NCI-H2029 (cell line): ENCODE results near the gene PSMA8.
A peak's percentile ranks its signal among the peaks of the same experiment; 100 is the strongest.
"Not testable (repeated sequence)": the region's sequence is repeated elsewhere in the genome, so short reads cannot be mapped to it uniquely, and the experiment has no call there.

Source experiments
- DNase-seq: peaks from one replicate; lab custom pipeline; 2025; lab: John Stamatoyannopoulos, UW

Gene PSMA8

DNA sequence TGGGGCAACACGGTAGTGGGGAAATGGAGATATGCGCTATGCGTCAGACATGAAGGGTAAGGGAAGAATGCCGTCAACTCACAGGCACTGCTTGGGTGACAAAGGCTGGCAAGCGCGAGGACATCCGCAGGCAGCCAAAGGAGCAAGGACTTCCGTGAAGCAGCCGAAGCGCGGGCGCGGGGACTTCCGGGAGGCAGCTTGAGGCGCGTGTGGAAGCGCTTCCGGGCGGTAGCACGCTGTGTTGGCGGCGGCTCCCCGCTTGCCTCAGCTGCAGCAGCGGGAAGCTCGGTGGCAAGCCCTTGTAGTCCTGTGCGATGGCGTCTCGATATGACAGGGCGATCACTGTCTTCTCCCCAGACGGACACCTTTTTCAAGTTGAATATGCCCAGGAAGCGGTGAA is at the start of gene PSMA8:
Gene PSMA8, plus strand, starts transcription at position 218 of the 400 bp plus-strand sequence. Its CDS starts 97 bp downstream, at position 315.
- DNase-seq = no peak

DNA sequence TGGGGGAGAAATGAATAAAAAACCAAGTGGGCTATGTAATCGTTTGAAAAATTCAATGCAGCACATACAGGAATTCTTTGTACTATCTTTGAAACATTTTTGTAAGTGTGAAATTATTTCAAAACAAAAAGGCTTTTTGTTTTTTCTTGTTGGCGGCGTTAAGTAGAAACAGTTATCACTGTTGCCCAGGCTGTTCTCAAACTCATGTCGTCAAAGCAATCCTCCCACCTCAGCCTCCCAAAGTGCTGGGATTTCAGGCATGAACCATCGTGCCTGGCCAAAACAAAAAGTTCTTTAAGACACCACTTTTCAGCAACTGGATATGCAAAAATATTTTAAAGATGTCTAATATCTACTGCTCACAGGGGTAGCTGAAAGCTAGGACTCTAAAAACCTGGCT is 48.6 kb upstream of the PSMA8 start:
- no peak for DNase-seq

DNA sequence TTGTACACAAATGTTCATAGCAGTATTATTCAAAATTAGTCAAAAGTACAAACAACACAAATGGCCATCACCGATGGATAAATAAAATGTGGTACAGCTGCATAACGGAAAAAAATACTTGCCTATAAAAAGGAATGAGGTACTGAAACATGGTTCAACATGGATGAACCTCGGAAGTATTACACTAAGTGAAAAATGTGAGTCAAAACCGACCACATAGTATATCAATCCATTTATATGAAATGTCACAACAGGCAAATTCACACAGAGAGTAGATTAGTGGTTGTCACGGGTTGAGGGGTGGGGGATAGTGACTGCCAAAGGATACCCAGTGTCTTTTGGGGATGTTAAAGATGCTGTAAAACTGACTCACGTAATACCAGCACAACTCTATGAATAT is 46.7 kb upstream of the PSMA8 start:
- DNase-seq = no peak

DNA sequence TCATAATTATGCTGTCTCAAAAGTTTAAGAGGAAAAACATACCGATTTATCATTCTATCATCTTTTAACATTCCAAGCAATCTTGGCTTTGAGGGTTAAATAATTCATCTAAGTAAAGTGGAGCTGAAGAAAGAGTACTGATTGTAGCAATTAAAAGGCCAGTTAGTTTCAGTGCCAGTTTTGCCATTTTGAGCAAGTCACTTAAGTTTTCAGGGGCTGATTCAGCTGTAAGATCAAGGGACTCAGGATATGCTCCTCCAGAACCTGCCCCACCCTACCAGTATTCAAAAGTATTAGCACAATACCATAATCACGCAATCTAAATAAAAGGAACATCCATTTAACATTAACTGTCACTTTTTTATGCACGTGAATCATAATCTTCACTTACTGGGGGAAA is 45.2 kb upstream of the PSMA8 start:
- no peak for DNase-seq

DNA sequence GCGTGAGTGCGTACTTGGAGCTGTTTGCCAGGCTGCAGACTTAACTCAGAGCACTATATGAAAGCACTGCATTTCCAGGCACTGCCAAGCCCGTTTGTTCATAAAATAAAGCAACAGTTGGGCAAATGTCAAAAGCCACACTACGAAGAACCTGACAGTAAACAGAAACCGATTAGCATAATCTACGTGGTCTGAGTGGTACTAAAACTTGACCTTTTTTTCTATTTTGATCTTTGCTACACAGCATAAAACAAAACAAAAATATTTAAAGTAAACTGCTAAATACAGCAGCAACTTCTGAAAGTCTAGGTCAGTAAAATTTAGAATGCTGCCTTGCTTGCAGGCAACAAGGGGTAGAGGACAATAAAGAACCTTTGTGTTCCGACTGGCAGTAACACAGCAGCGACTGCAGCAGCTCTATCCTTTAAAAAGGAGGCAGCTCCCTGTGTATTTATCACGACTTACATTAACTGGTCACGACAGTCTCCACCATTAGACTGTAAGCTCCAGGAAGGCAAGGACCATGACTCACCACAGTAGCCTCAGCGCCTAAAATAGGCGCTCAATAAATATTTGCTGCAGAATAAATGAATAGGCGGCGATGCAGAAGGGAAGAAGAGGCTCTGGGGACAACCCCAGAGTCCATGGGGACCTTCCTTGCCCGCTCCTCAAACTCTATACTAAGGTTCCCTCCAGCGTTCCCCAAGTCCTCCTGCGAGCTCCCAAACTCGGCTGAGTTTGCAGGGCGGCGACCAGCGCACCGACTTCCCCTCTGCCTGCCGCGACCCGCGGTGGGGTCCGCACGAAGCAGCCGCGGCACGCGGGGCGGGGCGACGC is 44.2 kb upstream of the PSMA8 start:
- no peak for DNase-seq

DNA sequence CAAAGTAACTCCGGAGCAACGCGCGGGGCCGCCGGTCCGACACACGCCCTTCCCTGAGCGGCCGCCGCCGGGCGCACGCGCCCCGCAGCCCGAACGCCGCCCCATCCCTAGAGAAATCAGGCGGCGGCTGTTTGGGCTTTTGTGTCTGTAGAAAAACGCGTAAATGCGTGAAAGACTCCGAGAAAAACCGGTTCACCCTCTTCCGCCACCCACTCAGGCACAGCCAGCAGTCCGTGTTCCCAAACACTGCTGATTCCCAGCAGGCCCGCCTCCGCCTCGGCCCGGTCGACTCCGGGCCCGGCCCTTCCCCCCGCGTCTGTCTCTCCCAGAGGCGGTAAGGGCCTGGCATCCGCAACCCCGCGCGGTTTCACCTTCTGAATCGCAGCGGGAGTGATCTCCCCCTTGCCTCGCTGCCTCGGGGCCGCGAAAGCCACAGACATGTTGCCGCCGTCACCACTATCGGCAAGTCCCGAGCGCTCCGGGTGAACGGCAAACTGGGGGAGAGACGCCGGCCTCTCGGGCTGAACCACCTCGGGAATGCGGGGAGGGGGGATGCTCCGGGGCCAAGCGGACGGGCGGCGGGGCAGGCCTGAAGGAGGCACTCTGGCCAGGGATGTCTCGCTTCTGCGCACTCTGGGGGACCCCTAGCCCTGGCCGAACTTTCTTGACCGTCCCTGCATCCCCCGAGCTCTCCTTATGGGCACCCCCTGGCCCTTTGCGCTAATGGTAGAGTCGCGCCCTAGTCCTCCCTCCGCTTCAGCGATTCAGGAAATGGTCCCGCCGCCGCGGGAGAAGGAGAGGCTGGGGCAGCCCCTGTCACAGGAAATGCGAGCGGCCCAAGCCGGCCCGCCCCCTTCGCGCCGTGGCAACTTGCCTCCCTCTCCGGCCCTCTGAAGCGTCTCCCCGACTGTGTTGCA is 43.3 kb upstream of the PSMA8 start, which contains the start of gene SS18:
Gene SS18, minus strand, starts transcription at position 484 of the 917 bp plus-strand sequence. Its CDS starts 44 bp downstream, at position 440.
- DNase-seq = peak; percentile 72

DNA sequence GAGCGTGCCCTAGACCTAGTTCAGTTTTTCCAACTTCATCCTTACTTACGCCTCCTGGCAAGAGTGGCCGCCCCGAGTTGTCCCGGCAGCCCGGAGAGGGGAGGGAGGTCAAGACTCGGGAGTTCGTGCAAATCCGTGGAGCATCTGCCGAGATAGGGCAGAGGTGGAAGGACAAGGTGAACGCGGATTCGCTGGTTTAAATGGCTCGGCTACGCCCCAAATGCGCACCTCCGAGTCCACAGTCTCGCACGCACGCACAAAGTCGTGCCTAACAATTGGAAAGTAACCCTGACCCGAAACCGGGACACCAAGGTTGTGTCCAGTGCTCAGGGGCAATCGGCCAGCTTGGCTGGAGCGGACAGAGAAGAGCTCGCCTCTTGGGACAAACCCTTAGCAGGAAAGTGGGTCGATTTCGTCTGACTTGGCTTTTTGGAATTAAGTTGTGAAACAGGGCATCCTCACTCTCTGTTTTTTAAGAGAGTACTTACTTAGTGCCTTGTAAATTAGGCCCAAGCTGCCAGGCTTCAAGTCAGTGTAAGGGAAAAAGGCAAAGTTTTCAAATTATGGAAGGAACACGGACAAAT is 42.5 kb upstream of the PSMA8 start:
- no peak for DNase-seq

DNA sequence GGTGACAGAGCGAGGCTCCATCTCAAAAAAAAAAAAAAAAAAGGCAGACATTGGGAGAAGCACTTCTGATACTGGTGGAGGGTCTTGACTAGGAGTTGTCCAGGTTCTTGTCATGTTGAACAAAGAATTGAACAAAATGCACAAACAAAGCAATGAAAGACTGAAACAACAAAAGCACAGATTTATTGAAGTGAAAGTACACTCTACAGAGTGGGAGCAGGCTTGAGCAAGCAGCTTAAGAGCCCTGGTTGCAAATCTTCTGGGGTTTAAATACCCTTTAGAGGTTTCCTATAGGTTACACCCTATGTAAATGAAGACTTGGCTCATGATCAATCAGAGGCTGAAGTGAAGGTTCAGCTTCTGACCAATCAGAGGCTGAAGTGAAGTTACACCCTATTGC is 36.8 kb upstream of the PSMA8 start:
- DNase-seq = no peak

DNA sequence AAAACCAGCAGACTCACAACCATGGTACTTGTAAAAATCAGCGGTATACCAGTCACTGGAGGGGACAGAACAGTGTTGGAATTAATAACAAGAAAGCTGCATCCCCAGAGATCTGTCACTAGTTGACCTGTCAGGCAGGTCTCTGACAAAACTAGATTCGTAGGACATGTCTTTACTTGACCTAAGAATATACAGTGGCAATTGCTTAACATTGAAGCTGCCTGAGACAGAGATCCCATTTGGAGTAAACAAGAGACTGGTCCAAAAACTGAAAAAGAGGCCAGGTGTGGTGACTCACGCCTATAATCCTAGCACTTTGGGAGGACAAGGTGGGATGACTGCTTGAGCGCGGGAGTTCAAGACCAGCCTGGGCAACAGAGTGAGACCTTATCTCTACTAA is 36.1 kb upstream of the PSMA8 start:
- DNase-seq = no peak

DNA sequence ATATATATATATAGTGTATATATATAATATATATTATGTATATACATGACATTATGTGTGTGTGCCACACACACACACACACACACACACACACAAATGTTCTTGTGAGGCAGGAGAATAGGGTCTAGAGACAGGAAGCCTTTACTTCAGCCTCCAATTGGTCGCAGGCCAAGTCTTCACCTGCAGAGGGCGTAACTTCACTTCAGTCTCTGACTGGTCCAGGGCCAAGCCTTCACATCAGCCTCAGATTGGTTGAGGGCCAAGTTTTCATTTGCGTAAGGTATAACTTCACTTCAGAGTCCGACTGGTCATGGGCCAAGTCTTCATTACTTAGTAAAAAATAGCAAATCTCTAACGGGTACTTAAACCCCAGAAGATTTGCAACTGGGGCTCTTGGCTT is 30.1 kb upstream of the PSMA8 start:
- peak; percentile 1 for DNase-seq

DNA sequence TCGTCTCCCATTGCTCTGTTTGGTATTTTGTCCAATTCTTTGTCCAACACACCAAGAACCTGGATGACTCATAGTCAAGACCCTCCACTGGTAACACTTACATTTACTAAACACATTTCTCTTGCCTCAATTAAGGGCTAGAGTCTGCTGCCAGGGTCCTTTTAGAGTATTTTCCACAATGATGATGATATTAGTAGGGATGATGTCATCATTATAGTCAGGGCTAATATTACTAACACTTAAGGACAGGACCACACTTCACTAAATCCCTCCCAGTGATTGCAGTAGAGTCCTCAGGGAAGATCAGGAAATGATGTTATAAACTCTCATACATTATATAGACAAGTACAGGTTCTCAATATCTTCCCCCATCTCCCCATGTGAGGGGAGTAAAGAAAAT is 29.6 kb upstream of the PSMA8 start:
- DNase-seq = no peak

DNA sequence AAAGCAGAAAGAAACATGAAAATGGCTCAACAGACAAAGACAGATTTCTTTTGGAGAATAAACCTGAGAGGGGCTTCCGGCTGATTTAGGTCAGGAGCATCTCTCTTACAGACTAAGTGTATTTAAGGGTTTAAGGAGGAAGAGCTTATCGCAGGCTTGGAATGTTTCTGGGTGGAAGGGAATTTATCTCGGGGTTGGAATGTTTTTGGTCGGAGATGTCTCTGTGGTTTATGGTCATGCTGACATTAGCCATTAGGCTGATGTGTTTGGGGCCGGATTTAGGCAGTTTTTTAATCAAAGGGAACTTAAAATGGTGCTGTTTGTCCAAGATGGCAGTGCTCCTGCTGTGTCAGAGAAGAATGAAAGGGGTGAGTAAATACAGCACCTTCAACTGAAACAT is 14.4 kb upstream of the PSMA8 start:
- DNase-seq = no peak

DNA sequence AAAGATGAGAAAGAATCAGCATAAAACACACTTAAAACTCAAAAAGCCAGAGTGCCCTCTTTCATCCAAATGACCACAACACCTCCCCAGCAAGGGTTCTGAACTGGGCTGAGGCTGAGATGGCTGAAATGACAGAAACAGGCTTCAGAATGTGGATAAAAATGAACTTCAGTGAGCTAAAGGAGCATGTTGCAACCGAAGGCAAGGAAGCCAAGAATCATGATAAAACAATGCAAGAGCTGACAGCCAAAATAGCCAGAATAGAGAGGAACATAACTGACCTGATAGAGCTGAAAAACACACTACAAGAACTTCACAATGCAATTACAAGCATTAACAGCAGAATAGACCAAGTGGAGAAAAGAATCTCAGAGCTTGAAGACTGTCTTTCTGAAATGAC is 12.2 kb upstream of the PSMA8 start:
- DNase-seq = no peak

DNA sequence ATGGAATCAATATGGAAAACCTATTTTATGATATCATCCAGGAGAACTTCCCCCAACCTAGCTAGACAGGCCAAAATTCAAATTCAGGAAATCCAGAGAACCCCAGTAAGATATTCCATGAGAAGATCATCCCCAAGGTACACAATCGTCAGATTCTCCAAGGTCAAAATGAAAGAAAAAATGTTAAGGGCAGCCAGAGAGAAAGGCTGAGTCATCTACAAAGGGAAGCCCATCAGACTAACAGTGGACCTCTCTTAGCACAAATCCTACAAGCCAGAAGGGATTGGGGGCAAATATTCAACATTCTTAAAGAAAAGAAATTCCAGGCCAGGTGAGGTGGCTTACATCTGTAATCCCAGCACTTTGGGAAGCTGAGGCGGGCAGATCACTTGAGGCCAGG is 11.7 kb upstream of the PSMA8 start:
- DNase-seq = not testable (repeated sequence)

DNA sequence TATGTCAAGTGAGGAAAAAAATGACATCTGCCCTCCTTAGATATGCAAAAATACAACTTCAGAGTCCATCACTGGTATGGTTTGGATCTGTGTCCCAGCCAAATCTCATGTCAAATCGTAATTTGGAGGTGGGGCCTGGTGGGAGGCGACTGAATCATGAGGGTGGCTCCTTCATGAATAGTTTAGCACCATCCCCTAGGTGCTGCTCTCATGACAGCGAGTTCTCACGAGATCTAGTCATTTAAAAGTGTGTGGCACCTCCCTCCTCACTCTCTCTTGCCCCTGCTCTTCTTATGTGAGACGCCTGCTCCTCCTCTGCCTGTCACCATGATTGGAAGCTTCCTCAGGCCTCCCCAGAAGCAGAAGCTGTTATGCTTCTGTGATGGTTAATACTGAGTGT is 5.9 kb upstream of the PSMA8 start:
- DNase-seq = no peak

DNA sequence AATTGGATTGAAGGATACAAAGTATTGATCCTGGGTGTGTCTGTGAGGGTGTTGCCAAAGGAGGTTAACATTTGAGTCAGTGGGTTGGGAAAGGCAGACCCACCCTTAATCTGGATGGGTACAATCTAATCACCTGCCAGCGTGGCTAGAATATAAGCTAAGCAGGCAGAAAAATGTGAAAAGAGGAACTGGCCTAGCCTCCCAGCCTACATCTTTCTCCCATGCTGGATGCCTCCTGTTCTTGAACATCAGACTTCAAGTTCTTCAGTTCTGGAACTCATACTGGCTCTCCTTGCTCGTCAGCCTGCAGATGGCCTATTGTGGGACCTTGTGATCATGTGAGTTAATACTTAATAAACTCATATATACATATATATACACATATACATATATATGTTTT is 5.5 kb upstream of the PSMA8 start:
- DNase-seq = not testable (repeated sequence)

DNA sequence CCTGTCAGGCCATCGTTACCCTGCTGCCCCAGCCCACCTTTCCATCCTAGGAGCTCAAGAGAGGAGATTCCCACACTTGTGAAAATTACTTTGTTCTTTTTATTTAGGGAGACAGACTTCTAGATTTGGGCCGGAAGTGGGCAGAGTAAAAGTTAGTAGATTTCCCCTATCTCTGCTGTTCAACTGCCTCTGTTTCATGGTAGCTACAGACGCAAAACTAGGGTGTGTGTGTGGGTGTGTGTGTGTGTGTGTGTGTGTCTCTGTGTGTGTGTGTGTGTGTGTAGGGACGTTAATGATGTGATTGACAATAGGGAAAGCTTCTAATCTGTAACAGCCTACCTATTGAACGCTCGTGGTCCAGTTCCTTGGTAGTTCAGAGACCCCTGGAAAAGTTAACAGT is 438 bp downstream of the PSMA8 start:
- DNase-seq = no peak

DNA sequence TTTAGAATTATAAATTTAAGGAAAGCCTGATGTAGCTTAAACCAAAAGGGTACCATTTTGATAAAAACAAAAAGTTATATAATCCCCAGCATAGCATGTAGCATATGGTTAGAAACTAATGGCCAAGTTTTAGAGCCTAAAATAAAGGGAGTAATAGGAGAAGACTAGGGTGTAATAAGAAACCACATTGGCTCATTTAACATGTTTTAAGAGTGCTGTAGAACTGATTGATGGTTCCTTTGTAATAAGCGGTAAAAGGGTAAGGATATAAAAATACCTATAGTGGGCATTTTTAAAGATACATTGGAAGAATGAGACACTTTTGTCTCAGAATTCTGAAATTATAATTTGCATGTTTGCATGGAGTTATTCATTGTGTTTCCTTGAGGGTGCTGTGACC is 1.9 kb downstream of the PSMA8 start:
- no peak for DNase-seq

DNA sequence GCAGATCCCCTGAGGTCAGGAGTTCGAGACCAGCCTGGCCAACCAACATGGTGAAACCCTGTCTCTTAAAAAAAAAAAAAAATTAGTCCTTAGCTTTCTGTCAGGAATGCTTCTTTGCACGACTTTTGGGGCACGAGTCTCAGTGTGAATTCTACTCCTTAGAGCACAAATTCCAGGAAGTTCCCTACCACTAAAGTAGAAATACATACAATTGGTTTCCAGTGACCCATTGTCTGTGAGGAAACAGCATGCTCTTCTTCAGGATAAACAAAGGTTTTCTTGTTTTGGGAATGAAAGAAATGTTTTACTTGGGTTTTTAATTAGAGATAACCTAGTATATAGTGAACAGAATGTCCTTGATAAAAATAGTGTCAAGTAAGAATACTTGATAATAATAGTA is 23.7 kb downstream of the PSMA8 start:
- no peak for DNase-seq

DNA sequence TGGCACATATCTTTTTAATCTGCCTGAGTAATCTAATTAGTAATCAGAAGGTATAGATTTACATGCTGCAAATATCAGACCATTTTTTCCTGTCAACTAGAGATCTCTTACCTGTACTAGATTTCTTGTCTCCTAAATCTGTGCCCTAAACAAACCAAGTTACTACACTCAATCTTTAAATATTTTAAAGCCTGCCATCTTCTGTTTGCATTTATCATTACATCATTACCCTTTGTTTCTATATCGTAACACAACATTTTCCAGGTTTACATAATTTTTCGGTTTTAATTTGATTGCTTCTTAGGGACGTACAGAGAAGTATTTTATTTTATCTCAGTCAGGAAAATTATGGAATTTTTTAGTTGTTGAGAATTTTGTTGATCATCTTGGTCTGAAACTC is 25.7 kb downstream of the PSMA8 start:
- DNase-seq = no peak

DNA sequence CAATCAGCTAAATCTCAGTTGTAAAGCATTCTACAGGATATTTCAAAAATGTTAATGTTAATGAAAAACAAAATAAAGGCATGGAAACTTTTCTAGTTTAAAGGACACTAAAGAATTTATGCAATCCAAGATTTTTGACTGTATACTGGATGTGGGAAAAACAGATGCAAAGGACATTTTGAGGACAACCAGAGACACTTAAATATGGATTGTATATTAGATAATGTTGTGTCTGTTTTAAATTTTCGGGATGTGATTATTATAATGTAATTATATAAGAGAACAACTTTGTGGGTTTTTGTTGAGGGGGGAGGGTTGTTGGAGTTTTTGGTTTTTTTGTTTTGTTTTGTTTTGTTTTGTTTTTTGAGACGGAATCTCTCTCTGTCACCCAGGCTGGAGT is 30.9 kb downstream of the PSMA8 start:
- no peak for DNase-seq

DNA sequence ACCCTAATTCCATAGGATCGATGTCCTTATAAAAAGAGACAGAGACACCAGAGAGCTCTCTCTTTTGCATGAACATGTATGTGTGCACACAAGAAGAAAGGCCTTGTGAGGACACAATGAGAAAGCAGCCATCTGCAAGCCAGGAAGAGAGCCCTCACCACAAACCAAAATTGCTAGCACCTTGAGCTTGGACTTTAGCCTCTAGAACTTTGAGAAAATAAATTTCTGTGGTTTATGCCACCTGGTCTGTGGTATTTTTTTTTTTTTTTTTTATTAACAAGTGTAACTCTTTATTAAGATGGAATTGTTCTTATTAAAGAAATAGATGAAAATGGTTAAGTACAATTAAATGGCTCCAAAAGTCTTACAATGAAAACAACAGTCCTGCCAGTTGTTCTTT is 33.9 kb downstream of the PSMA8 start:
- not testable (repeated sequence) for DNase-seq

DNA sequence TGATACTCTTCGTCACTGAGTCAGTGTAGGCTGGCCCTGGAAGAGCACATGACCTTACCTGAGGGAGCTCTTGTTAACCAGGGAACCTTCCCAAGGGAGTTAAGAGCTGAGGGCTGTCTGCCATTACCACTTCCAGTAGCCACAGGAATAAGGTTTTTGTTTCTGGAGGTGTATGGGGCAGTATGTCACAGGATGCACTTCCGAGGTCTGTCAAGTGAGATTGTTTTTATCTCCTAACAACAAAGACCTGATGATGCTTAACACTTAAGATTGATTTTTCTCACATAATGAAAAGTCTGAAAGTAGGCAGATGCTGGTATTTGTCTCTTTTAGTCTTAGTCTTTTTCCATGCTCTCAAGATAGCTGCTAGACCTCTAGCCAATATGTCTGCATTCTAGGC is 41.8 kb downstream of the PSMA8 start:
- DNase-seq = no peak
